ENCODE data around the gene APOL2. TPM values are rescaled to one million over a fixed set of nuclear protein-coding genes. Genes with fewer than 3 reads are reported as not detected.

The APOL2 gene
- total RNA-seq, 1 experiment from 2014 or later, result 9.9 TPM

- H3K4me2 ChIP-seq (ENCODE audit: low read length), result no peak overlapping the region
Measured at GRCh38 chr22:36228944-36229343, 10.4 kb downstream of the APOL2 start.

More at GRCh38 chr22:36228944-36229343, 10.4 kb downstream of the APOL2 start:
- BruUV-seq (replicated peaks), result no TSS peak
- H3K9me2 ChIP-seq (ENCODE audit: insufficient read depth), result no peaks in the 10 kb centered on the region
- ChIA-PET CTCF (no interaction called here), RAD21 (ENCODE audit: low non-redundant PET in 1 of 2, low total read pairs in 2 of 2, uncharacterized antibody in 2 of 2, unreplicated experiment in 2 of 2) (no interaction called here), POLR2A (no interaction called here)
- H3K27me3 ChIP-seq (ENCODE audit: insufficient read depth, low read length), result no peaks in the 10 kb centered on the region
- no peaks in the 10 kb centered on the region for H4K20me1 ChIP-seq (ENCODE audit: insufficient read depth)
- intact Hi-C loops (cut with micrococcal nuclease), result loop anchor here (10.0 kb wide), 1 partner anchor 84 kb away; no protein-coding TSS in a partner anchor
- DNase-seq (ENCODE audit: low read depth, low spot score) (no peak), ATAC-seq (no peak)
- H3K4me1 ChIP-seq (ENCODE audit: control insufficient read depth in 1 of 2, insufficient read depth in 2 of 2, low read length in 2 of 2), result no peaks in the 10 kb centered on the region
- H3K9me3 ChIP-seq (ENCODE audit: control insufficient read depth in 1 of 2, insufficient read depth in 1 of 2, low read depth in 1 of 2, low read length in 2 of 2), result no peaks in the 10 kb centered on the region
- H2AFZ ChIP-seq (ENCODE audit: low read depth, low read length, poor library complexity, severe bottlenecking), result no peak overlapping the region
- no peaks in the 10 kb centered on the region for H3K79me2 ChIP-seq (ENCODE audit: insufficient read depth, low read length)
- TF ChIP-seq SRF (IDR thresholded peaks at IDR 0.05; ENCODE audit: low read depth) (no peak), ELF1 (IDR thresholded peaks at IDR 0.05; ENCODE audit: borderline replicate concordance, low read depth) (no peak), YY1 (IDR thresholded peaks at IDR 0.05; ENCODE audit: extremely low read depth, insufficient replicate concordance, low read depth, low read length) (no peak), FOSL1 (IDR thresholded peaks at IDR 0.05; ENCODE audit: low read depth) (no peak), REST (IDR thresholded peaks at IDR 0.05; ENCODE audit: low read depth) (no peak), MAX (IDR thresholded peaks at IDR 0.05) (no peak), TCF7L2 (IDR thresholded peaks at IDR 0.05; ENCODE audit: borderline replicate concordance, extremely low read depth, insufficient read depth, insufficient read length) (no peak), POLR2AphosphoS5 (IDR thresholded peaks at IDR 0.05; ENCODE audit: low read depth, low read length) (no peak), ATF3 (IDR thresholded peaks at IDR 0.05) (no peak), CBX3 (IDR thresholded peaks at IDR 0.05; ENCODE audit: low read depth) (no peak)
- TF ChIP-seq, protein P1, sequence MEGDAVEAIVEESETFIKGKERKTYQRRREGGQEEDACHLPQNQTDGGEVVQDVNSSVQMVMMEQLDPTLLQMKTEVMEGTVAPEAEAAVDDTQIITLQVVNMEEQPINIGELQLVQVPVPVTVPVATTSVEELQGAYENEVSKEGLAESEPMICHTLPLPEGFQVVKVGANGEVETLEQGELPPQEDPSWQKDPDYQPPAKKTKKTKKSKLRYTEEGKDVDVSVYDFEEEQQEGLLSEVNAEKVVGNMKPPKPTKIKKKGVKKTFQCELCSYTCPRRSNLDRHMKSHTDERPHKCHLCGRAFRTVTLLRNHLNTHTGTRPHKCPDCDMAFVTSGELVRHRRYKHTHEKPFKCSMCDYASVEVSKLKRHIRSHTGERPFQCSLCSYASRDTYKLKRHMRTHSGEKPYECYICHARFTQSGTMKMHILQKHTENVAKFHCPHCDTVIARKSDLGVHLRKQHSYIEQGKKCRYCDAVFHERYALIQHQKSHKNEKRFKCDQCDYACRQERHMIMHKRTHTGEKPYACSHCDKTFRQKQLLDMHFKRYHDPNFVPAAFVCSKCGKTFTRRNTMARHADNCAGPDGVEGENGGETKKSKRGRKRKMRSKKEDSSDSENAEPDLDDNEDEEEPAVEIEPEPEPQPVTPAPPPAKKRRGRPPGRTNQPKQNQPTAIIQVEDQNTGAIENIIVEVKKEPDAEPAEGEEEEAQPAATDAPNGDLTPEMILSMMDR (IDR thresholded peaks at IDR 0.05 in 2 of 3, conservative IDR thresholded peaks at IDR 0.05 in 1 of 3; ENCODE audit: borderline replicate concordance in 1 of 3, insufficient read depth in 1 of 3, low read depth in 2 of 3, low read length in 2 of 3), result no peak
- H3K9ac ChIP-seq (ENCODE audit: low read length), result no peak overlapping the region
- H3K36me3 ChIP-seq (ENCODE audit: control insufficient read depth in 1 of 2, insufficient read depth in 2 of 2, low read length in 2 of 2), result 0 out of 4 replicates have a peak, but pooled peaks cover 0 to 6% of the 10 kb centered on the region in 2 experiments
- no peak overlapping the region for H3K4me3 ChIP-seq (replicated peaks in 1 of 2; ENCODE audit: low read depth in 1 of 2, low read length in 2 of 2)
- no peak overlapping the region for H3K27ac ChIP-seq (ENCODE audit: low read depth, low read length)

All from HCT116 (cell line).